Chondrocyte (in vitro differentiated cells): ENCODE measurements around the gene TSC22D3. TPM values are rescaled to one million over a fixed set of nuclear protein-coding genes. Genes with fewer than 3 reads are reported as not detected.

Experiments
- DNase-seq: peaks from one replicate; pipeline ENCODE4 v3.0.0; 2021; ENCODE audit warnings: mixed read lengths, low spot score
- H3K27ac Mint-ChIP-seq: one replicate; pipeline ENCODE4 v1.8.0; 2021; ENCODE audit warnings: mild to moderate bottlenecking, moderate library complexity, mixed read lengths; ENCODE audit not compliant: unreplicated experiment
- H3K27me3 Mint-ChIP-seq: 2 replicates; pipeline ENCODE4 v1.8.0; 2021; ENCODE audit warnings: low read depth, mixed read lengths
- H3K36me3 Mint-ChIP-seq: 2 replicates; pipeline ENCODE4 v1.8.0; 2021; ENCODE audit warnings: low read depth, mixed read lengths
- H3K4me1 Mint-ChIP-seq: 2 replicates; pipeline ENCODE4 v1.8.0; 2021; ENCODE audit warnings: low read depth, mild to moderate bottlenecking, mixed read lengths
- H3K4me3 Mint-ChIP-seq: one replicate; pipeline ENCODE4 v1.8.0; 2021; ENCODE audit warnings: mild to moderate bottlenecking, moderate library complexity, mixed read lengths; ENCODE audit not compliant: unreplicated experiment
- H3K9me3 Mint-ChIP-seq: 2 replicates; pipeline ENCODE4 v1.8.0; 2021; ENCODE audit warnings: low read depth, mixed read lengths
- CTCF ChIP-seq: fragments of 200-600 bp; sonication (generic); IDR thresholded peaks from 2 replicates; pipeline ENCODE4 v1.5.0; 2021; ENCODE audit warnings: antibody characterized with exemption, mild to moderate bottlenecking, moderate library complexity
- total RNA-seq: library from RNA; stranded (reverse); gene quantifications from 3 replicates; pipeline ENCODE4 v1.2.1, GENCODE V29; 2021

Gene TSC22D3
- total RNA-seq, 1 donor from 2014 or later, result 191 TPM

DNA sequence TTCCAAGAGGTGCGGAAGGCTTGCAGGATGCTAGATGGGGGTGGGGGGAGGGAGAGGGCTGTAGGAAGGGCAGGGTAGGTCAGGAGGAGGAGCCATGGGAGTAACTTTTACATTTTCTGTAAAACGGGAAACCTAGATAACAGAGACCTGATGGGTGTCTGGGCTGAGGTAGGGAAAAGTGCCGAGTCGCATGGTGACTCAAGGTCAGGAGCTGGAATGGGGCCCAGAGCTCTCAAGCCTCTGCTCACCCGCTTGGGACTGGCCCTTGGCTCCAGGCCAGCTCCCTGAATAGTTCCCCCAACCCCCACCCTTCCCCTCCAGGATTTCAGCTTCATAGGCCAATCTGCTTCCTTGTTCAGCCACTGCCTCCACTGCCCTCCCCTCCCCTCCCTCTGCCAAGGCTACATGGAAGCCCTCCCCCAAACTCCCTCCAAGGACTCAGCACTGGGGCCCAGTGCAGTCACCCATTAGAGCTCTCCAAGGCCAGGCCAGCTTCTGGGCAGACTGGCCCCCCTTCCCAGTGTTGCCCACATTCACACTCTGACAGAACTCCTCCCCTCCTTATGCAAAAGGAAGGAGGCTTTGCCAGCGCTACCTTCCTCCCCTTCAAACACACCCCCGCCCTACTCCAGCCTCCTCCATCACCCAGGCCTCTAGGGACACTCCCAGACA lies 43.6 kb downstream of the TSC22D3 start:
- Mint-ChIP-seq H3K27me3 (no peaks in the 10 kb centered on the region), H3K27ac (peak overlapping the region; percentile 90), H3K4me1 (peaks cover 73% of the 10 kb centered on the region), H3K4me3 (no peak overlapping the region), H3K9me3 (no peaks in the 10 kb centered on the region), H3K36me3 (no peaks in the 10 kb centered on the region)
- TF ChIP-seq CTCF, result no peak
- no peak for DNase-seq

DNA sequence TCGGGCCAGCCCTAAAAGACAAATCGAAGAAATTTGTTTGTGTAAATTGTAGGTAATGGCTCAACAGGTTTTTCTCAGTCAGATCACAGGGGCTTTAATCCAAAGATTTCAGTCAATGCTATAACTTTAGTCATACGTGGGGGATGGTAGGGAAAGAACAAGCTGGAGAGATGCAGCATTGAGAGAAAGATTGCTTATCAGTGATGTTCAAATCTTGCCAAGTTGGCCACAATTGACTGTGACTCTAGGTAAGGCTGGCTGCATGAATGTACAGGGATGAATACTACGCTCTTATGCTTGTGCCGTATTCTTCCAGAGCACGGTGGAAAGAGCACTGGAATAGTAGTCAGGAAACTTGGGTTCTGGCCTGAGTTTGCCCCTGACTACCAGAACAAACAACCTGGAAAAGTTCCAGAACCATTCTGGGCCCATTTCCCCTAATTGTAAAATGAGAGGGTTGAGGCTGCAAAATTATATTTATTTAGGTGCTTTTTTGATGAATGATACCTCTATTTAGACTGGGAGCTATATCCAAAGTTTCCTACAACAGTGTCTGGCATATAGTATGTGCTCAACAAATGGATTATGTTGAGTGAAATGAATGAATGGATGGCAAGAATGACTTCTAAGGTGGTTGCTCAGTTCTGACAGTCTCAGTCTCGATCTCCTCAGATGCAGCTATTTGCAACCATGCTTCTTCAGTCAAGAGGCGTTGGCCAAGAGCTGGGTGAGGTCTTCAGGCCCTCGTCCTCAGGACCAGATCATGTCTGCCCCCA lies 44.4 kb downstream of the TSC22D3 start:
- Mint-ChIP-seq H3K36me3 (no peaks in the 10 kb centered on the region), H3K4me3 (no peak overlapping the region), H3K27ac (peak overlapping the region; percentile 90), H3K27me3 (no peaks in the 10 kb centered on the region), H3K4me1 (peaks cover 74% of the 10 kb centered on the region), H3K9me3 (no peaks in the 10 kb centered on the region)
- TF ChIP-seq CTCF, result no peak
- DNase-seq, result no peak

DNA sequence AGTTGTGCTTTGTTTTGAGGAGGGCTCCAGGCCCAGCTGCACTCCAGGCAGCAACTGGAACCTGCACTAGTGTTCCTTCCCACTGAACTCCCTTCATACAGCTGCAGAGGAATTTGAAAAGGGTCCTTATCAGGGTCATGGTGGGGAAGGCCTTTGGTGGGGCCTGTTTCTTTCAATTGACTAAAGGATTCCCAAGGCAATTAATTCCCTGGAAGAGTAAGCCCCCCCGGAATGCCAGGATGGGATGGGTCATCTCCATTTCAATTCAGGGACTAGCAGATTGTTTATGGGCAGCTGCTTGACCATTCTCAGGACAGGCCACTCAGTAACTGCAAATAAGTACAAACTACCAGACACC lies 45.3 kb downstream of the TSC22D3 start:
- H3K9me3 Mint-ChIP-seq, result no peaks in the 10 kb centered on the region
- H3K4me3 Mint-ChIP-seq, result no peak overlapping the region
- H3K4me1 Mint-ChIP-seq, result peaks cover 79% of the 10 kb centered on the region
- no peak for DNase-seq
- no peak for TF ChIP-seq CTCF
- H3K36me3 Mint-ChIP-seq, result no peaks in the 10 kb centered on the region
- no peaks in the 10 kb centered on the region for H3K27me3 Mint-ChIP-seq
- peak overlapping the region; percentile 91 for H3K27ac Mint-ChIP-seq

- no peaks in the 10 kb centered on the region for H3K27me3 Mint-ChIP-seq
- H3K27ac Mint-ChIP-seq, result peak overlapping the region; percentile 91
Measured at GRCh38 chrX:107729558-107730297, 45.9 kb downstream of the TSC22D3 start.

More at GRCh38 chrX:107729558-107730297, 45.9 kb downstream of the TSC22D3 start:
- H3K36me3 Mint-ChIP-seq, result no peaks in the 10 kb centered on the region
- peaks cover 85% of the 10 kb centered on the region for H3K4me1 Mint-ChIP-seq
- no peak overlapping the region for H3K4me3 Mint-ChIP-seq
- TF ChIP-seq CTCF, result peak; percentile 55
- H3K9me3 Mint-ChIP-seq, result no peaks in the 10 kb centered on the region
- no peak for DNase-seq
